Fibroblast of skin of abdomen (primary cell): ENCODE measurements around the gene CNTROB.
A peak's percentile ranks its signal among the peaks of the same experiment; 100 is the strongest.
"Not testable (repeated sequence)": the region's sequence is repeated elsewhere in the genome, so short reads cannot be mapped to it uniquely, and the experiment has no call there.

ENCODE experiments used
- DNase-seq: peaks from one replicate; pipeline ENCODE4 v3.0.0-alpha.2; 2013

The CNTROB gene

GRCh38 chr17:7943291-7943690 lies 11.3 kb downstream of the CNTROB start:
- no peak for DNase-seq

- no peak for DNase-seq
These were observed 12.3 kb downstream of the CNTROB start for GRCh38 chr17:7944326-7944725.

GRCh38 chr17:7945651-7946050 lies 13.6 kb downstream of the CNTROB start:
- no peak for DNase-seq

- no peak for DNase-seq
These were observed 14.4 kb downstream of the CNTROB start for GRCh38 chr17:7946441-7946840.

GRCh38 chr17:7947651-7948050 lies 15.6 kb downstream of the CNTROB start:
- no peak for DNase-seq

GRCh38 chr17:7950578-7950977 lies 18.6 kb downstream of the CNTROB start:
- DNase-seq = no peak

GRCh38 chr17:7951143-7951792 lies 19.3 kb downstream of the CNTROB start:
- no peak for DNase-seq

GRCh38 chr17:7953266-7953665 lies 21.3 kb downstream of the CNTROB start:
- DNase-seq = not testable (repeated sequence)

- DNase-seq = peak; percentile 17
These were observed 23.6 kb downstream of the CNTROB start for GRCh38 chr17:7955414-7956227.

- DNase-seq = peak; percentile 64
These were observed 24.4 kb downstream of the CNTROB start for GRCh38 chr17:7956228-7956965.

- DNase-seq = no peak
These were observed 27.7 kb downstream of the CNTROB start for GRCh38 chr17:7959503-7960253.

GRCh38 chr17:7961421-7961820 lies 29.4 kb downstream of the CNTROB start:
- DNase-seq = no peak

- no peak for DNase-seq
These were observed 35.7 kb downstream of the CNTROB start for GRCh38 chr17:7967751-7968150.

- DNase-seq = no peak
These were observed 37.4 kb downstream of the CNTROB start for GRCh38 chr17:7969433-7969832.

GRCh38 chr17:7971651-7972050 lies 39.6 kb downstream of the CNTROB start:
- DNase-seq = no peak

GRCh38 chr17:7972131-7972785 lies 40.3 kb downstream of the CNTROB start:
- DNase-seq = no peak

- DNase-seq = no peak
These were observed 42.7 kb downstream of the CNTROB start for GRCh38 chr17:7974638-7975131.

GRCh38 chr17:7977039-7977438 lies 45.0 kb downstream of the CNTROB start:
- no peak for DNase-seq

GRCh38 chr17:7977805-7978204 lies 45.8 kb downstream of the CNTROB start:
- no peak for DNase-seq

GRCh38 chr17:7982173-7982572 lies 50.2 kb downstream of the CNTROB start:
- peak; percentile 63 for DNase-seq

GRCh38 chr17:7982666-7983065 lies 50.7 kb downstream of the CNTROB start:
- DNase-seq = peak; percentile 22

- DNase-seq = no peak
These were observed 52.9 kb downstream of the CNTROB start for GRCh38 chr17:7984904-7985303.
